B cell (primary cell): ENCODE results near the gene BHLHE23. TPM values are rescaled to one million over a fixed set of nuclear protein-coding genes. Genes with fewer than 3 reads are reported as not detected.

ENCODE experiments used
- ATAC-seq: fragments of 200-7000 bp; cut with Tn5 transposase; one replicate; pipeline ENCODE4 v1.10.0; 2021; ENCODE audit warnings: low read depth, mild to moderate bottlenecking, moderate number of reproducible peaks, moderate library complexity
- CTCF ChIA-PET: fragments of 350-600 bp; sonication (Branson Sonifier 250); formaldehyde crosslinking; loops from one replicate; lab custom pipeline; 2021; ENCODE audit warnings: antibody characterized with exemption, inconsistent platforms; lab: Charles Lee
- POLR2A ChIA-PET: fragments of 350-600 bp; sonication (Branson Sonifier 250); formaldehyde crosslinking; loops from one replicate; lab custom pipeline; 2021; ENCODE audit warnings: antibody characterized with exemption; lab: Charles Lee
- DNase-seq: peaks from one replicate; pipeline ENCODE4 v3.0.0; 2013
- H2AFZ ChIP-seq: 2 replicates; pipeline ENCODE4 v1.6.1; 2012; ENCODE audit warnings: mild to moderate bottlenecking, low read depth, low read length; ENCODE audit not compliant: insufficient read depth, poor library complexity, severe bottlenecking
- H3K27ac ChIP-seq, 2 donors: 1 replicate in 1 of 2; 2 replicates in 1 of 2; pipeline ENCODE4 v1.5.1; 2012 to 2013; ENCODE audit warnings: low read length in 2 of 2, mild to moderate bottlenecking in 2 of 2, moderate library complexity in 1 of 2
- H3K27me3 ChIP-seq, 4 experiments: fragments of 200-600 bp in 1 of 4; sonication (generic) in 1 of 4; replicated peaks in 1 of 4; 1 replicate in 2 of 4; 2 replicates in 2 of 4; pipeline versions ENCODE4 v1.6.1 to v1.7.0; 2013 to 2016; ENCODE audit warnings: low read length in 3 of 4, mild to moderate bottlenecking in 2 of 4, mixed read lengths in 1 of 4, moderate library complexity in 1 of 4; ENCODE audit not compliant: insufficient read depth in 4 of 4, control insufficient read depth in 3 of 4; ENCODE audit errors: control extremely low read depth in 1 of 4
- H3K36me3 ChIP-seq, 2 experiments: replicated peaks in 1 of 2; 1 replicate in 1 of 2; 2 replicates in 1 of 2; pipeline versions ENCODE4 v1.6.1 to v1.7.1; 2013; ENCODE audit warnings: low read length in 1 of 2; ENCODE audit not compliant: insufficient read depth in 2 of 2, control insufficient read depth in 1 of 2; ENCODE audit errors: control extremely low read depth in 1 of 2, extremely low read depth in 1 of 2
- H3K4me1 ChIP-seq, 2 donors: fragments of 200-600 bp in 1 of 2; sonication (generic) in 1 of 2; 1 replicate in 1 of 2; 2 replicates in 1 of 2; pipeline versions ENCODE4 v1.5.1 to v1.6.1; 2013 to 2017; ENCODE audit warnings: low read length in 2 of 2; ENCODE audit not compliant: control insufficient read depth in 2 of 2, insufficient read depth in 2 of 2
- H3K4me2 ChIP-seq: replicated peaks from 2 replicates; pipeline ENCODE3; 2012; ENCODE audit warnings: mild to moderate bottlenecking, low read depth, low read length; ENCODE audit not compliant: poor library complexity, severe bottlenecking
- H3K4me3 ChIP-seq, 5 experiments: fragments of 200-600 bp in 1 of 5; sonication (generic) in 1 of 5; 1 replicate in 3 of 5; 2 replicates in 2 of 5; pipeline versions ENCODE4 v1.5.1 to v1.7.0; 2011 to 2016; ENCODE audit warnings: low read length in 4 of 5, mild to moderate bottlenecking in 4 of 5, low read depth in 2 of 5, control low read depth in 1 of 5, moderate library complexity in 1 of 5; ENCODE audit not compliant: insufficient read depth in 1 of 5; ENCODE audit errors: control extremely low read depth in 1 of 5, extremely low read depth in 1 of 5
- H3K79me2 ChIP-seq: fragments of 200-600 bp; sonication (generic); one replicate; pipeline ENCODE4 v1.6.0; 2016; ENCODE audit warnings: low read length; ENCODE audit not compliant: control insufficient read depth, insufficient read depth
- H3K9ac ChIP-seq: fragments of 200-600 bp; sonication (generic); 2 replicates; pipeline ENCODE4 v1.6.1; 2017; ENCODE audit warnings: mild to moderate bottlenecking, low read length, moderate library complexity
- H3K9me3 ChIP-seq, 3 donors: one replicate each; pipeline versions ENCODE4 v1.6.1 to v1.7.1; 2013; ENCODE audit warnings: low read length in 2 of 3; ENCODE audit not compliant: control insufficient read depth in 2 of 3, insufficient read depth in 1 of 3; ENCODE audit errors: control extremely low read depth in 1 of 3
- H4K20me1 ChIP-seq: 2 replicates; pipeline ENCODE4 v1.6.0; 2012; ENCODE audit warnings: mild to moderate bottlenecking, low read length; ENCODE audit not compliant: insufficient read depth, control insufficient read depth, poor library complexity, severe bottlenecking
- H3K27ac Mint-ChIP-seq: one replicate; pipeline ENCODE4 v1.8.0; 2021; ENCODE audit warnings: mixed read lengths
- H3K27me3 Mint-ChIP-seq: one replicate; pipeline ENCODE4 v1.8.0; 2021; ENCODE audit warnings: mixed read lengths
- H3K4me1 Mint-ChIP-seq: one replicate; pipeline ENCODE4 v1.8.0; 2021; ENCODE audit warnings: mixed read lengths
- H3K4me3 Mint-ChIP-seq: one replicate; pipeline ENCODE4 v1.8.0; 2021; ENCODE audit warnings: mixed read lengths
- H3K9me3 Mint-ChIP-seq: one replicate; pipeline ENCODE4 v1.8.0; 2022; ENCODE audit warnings: mixed read lengths; ENCODE audit not compliant: insufficient read depth
- EZH2 ChIP-seq: IDR thresholded peaks from 2 replicates; pipeline ENCODE4 v1.6.1; 2012; ENCODE audit warnings: borderline replicate concordance, low read depth, mild to moderate bottlenecking, moderate library complexity, low read length; ENCODE audit not compliant: insufficient read depth, poor library complexity, severe bottlenecking
- WGBS: methylation state at CpG from one replicate; pipeline ENCODE4 v1.1.5; 2013; ENCODE audit warnings: missing lambda C conversion rate; ENCODE audit not compliant: insufficient coverage; 5-methylcytosine and 5-hydroxymethylcytosine counted together
- intact Hi-C: fragments of 100-400 bp; cut with micrococcal nuclease; formaldehyde crosslinking; loops from one replicate; pipeline ENCODE4 v1.10.0; 2022
- polyA plus RNA-seq: library from polyadenylated mRNA; depleted of rRNA; stranded (reverse); fragments of >200 nt; gene quantifications from 2 replicates; pipeline ENCODE4 v1.2.3, GENCODE V29; 2012
- total RNA-seq, 2 donors: library from RNA; stranded (reverse); fragments of 120-200 nt in 1 of 2; gene quantifications; 1 replicate in 1 of 2; 2 replicates in 1 of 2; pipeline versions ENCODE4 v1.2.3 to v1.2.4, GENCODE V29; 2013 to 2022
- TF ChIP-seq, protein P1 (sequence below): fragments of 200-600 bp; IDR thresholded peaks from one replicate; pipeline ENCODE4 v1.8.0; 2022; ENCODE audit warnings: antibody characterized with exemption, mild to moderate bottlenecking

BHLHE23 gene
- total and polyA plus RNA-seq, 2 donors (not counting 1 experiment from before 2014, with no cell fraction given): not detected

DNA sequence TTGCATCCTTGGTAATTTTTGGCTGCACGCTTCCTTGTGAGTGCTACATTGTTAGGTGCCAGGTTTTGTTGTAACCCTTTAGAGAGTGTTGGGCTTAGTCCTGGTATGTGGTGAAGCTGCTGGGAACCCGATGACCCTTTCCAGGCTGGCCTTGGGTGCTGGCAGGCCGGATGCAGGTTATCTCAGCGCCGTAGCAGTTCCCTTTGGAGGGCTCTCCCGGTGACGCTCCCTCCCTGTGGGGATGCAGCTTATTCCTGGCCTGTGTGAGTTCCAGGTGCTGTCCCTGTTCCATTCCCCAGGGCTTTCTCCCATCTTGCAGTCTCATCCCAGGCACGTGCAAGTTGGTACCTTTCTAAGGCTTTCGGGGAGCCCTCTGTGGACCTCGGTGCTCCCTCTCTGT is 13.9 kb upstream of the BHLHE23 start:
- TF ChIP-seq, protein P1, sequence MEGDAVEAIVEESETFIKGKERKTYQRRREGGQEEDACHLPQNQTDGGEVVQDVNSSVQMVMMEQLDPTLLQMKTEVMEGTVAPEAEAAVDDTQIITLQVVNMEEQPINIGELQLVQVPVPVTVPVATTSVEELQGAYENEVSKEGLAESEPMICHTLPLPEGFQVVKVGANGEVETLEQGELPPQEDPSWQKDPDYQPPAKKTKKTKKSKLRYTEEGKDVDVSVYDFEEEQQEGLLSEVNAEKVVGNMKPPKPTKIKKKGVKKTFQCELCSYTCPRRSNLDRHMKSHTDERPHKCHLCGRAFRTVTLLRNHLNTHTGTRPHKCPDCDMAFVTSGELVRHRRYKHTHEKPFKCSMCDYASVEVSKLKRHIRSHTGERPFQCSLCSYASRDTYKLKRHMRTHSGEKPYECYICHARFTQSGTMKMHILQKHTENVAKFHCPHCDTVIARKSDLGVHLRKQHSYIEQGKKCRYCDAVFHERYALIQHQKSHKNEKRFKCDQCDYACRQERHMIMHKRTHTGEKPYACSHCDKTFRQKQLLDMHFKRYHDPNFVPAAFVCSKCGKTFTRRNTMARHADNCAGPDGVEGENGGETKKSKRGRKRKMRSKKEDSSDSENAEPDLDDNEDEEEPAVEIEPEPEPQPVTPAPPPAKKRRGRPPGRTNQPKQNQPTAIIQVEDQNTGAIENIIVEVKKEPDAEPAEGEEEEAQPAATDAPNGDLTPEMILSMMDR: no peak
- TF ChIP-seq EZH2: no peak
- ATAC-seq: no peak
- Histone ChIP-seq H3K4me1 (peaks cover 3% of the 10 kb centered on the region in 2 donors), H3K9ac (no peak overlapping the region), H3K27ac (no peak overlapping the region), H3K27me3 (peaks cover 0 to 44% (median 6%) of the 10 kb centered on the region in 4 experiments), H3K4me2 (no peak overlapping the region), H3K79me2 (no peaks in the 10 kb centered on the region), H3K9me3 (peaks cover 0 to 21% (median 0%) of the 10 kb centered on the region in 3 donors), H4K20me1 (no peaks in the 10 kb centered on the region), H3K4me3 (no peak overlapping the region), H3K36me3 (no peaks in the 10 kb centered on the region), H2AFZ (no peak overlapping the region)
- no peak for DNase-seq
- Mint-ChIP-seq H3K4me3 (no peak overlapping the region), H3K27me3 (peaks cover 52% of the 10 kb centered on the region), H3K9me3 (no peaks in the 10 kb centered on the region), H3K4me1 (no peaks in the 10 kb centered on the region), H3K27ac (no peak overlapping the region)
- intact Hi-C loops: no loop called here
- CTCF ChIA-PET: no interaction called here
- POLR2A ChIA-PET: no interaction called here
- WGBS: 88% methylated on average over 10 of the region's 10 CpGs

DNA sequence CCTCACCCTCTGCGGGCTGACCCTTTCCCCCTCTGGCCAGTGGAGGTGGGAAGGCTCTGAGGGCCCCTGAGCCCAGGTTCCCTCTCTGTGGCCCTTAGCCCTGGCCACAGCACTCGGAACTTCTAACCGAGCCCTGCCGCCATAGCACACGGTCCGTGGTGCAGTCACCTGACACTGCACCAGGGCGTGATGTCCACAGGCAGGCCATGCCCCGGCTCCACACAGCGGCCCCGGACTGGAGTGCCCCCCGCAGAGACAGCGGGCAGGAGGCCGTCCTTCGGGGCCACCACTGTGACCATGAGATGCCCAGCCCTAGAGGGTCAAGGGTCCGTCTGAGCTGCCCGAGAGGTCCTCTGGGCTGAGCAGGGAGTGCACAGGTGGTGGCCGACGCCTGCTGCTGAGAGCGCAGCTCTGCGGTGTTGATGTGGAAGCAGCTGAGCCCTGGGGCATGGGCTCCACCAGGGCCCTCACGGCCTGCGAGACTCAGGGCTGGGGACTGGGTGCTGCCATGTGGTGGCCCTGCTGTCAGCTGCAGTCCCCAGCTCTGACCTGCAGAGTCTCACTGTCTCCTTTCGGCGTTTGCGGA is 11.2 kb upstream of the BHLHE23 start:
- H3K9me3 Mint-ChIP-seq: peaks cover 5% of the 10 kb centered on the region
- intact Hi-C loops: no loop called here
- WGBS: 91% methylated on average over 25 of the region's 25 CpGs
- no peak overlapping the region for H3K27ac Mint-ChIP-seq
- Histone ChIP-seq H3K79me2 (no peaks in the 10 kb centered on the region), H3K4me2 (no peak overlapping the region), H3K27ac (no peak overlapping the region), H2AFZ (no peak overlapping the region), H3K9me3 (peaks cover 0 to 41% (median 12%) of the 10 kb centered on the region in 3 donors), H3K4me1 (no peaks in the 10 kb centered on the region), H3K9ac (no peak overlapping the region), H3K4me3 (no peak overlapping the region), H3K36me3 (no peaks in the 10 kb centered on the region), H4K20me1 (no peaks in the 10 kb centered on the region), H3K27me3 (peaks cover 0 to 46% (median 11%) of the 10 kb centered on the region in 4 experiments)
- ATAC-seq (no peak), DNase-seq (no peak)
- POLR2A ChIA-PET: no interaction called here
- no peak for TF ChIP-seq EZH2
- TF ChIP-seq, protein P1: no peak
- CTCF ChIA-PET: no interaction called here
- H3K4me1 Mint-ChIP-seq: no peaks in the 10 kb centered on the region
- H3K4me3 Mint-ChIP-seq: no peak overlapping the region
- peaks cover 58% of the 10 kb centered on the region for H3K27me3 Mint-ChIP-seq
